ENCODE results near the gene PTPRE.
A peak's percentile ranks its signal among the peaks of the same experiment; 100 is the strongest.

Gene PTPRE, protein sequence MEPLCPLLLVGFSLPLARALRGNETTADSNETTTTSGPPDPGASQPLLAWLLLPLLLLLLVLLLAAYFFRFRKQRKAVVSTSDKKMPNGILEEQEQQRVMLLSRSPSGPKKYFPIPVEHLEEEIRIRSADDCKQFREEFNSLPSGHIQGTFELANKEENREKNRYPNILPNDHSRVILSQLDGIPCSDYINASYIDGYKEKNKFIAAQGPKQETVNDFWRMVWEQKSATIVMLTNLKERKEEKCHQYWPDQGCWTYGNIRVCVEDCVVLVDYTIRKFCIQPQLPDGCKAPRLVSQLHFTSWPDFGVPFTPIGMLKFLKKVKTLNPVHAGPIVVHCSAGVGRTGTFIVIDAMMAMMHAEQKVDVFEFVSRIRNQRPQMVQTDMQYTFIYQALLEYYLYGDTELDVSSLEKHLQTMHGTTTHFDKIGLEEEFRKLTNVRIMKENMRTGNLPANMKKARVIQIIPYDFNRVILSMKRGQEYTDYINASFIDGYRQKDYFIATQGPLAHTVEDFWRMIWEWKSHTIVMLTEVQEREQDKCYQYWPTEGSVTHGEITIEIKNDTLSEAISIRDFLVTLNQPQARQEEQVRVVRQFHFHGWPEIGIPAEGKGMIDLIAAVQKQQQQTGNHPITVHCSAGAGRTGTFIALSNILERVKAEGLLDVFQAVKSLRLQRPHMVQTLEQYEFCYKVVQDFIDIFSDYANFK

DNA sequence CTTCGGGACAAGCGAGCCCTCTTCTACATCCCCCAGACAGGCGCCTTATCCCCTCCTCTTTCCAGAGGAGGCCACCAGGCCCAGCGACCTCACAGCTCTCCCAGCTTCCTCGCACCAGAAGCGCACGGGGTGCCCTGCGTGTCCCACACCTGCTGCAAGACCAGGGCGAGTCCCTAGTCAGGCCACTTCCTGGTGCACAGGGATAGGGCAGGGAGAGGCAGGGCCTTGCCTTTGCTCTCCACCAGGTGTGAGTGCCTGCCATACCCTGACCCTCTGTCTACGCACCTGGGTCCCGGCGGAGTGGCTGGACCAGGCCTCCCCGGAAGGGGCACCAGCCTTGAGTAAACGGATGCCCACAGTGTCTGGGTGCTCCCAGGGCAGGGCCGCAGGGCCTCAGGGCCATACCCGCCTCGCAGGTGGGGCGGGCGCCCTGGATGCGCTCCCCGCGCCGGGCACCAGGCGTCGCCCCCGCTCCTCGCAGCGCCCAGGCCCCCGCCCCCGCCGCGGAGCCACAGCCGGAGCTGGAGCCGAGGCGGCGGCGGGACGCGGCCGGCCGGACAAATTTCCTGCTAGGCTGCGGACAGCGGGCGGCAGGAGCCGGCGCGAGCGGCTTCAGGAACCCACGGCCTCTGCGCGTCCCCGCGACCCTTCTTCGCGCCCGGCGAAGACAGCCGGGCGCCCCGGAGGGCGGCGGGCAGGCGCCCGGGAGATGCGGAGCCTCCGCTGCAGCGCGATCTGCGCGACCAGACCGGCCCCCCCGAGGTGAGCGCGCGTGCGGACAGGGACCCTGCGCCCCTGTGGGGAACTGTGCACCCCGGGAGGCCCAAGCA lies at the start of gene PTPRE:
PTPRE (plus strand) TSS at position 556 of the 830 bp plus-strand sequence. CDS start 133,779 bp downstream, outside the sequence.
- DNase-seq, result peak; percentile 41

DNA sequence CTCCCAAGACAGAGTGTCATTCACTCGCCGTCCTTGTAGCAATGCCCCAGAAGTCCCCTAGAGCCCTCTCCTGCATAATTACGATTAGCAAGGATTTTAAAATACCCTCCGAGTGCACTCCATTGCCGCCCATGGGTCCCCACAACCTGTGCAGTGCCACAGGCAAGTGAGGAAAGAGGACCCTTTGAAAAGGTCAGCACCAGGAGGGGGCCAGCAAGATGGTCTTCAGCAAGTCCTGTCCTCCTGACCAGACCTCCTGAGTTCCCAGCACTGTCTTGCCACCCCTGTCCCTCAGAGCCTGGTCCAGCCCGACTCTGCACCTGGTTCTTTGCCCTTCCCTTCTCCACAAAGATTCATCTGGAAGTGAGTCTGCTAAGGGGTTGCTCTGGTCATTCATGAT lies 46.3 kb upstream of the PTPRE start:
- DNase-seq, result no peak

DNA sequence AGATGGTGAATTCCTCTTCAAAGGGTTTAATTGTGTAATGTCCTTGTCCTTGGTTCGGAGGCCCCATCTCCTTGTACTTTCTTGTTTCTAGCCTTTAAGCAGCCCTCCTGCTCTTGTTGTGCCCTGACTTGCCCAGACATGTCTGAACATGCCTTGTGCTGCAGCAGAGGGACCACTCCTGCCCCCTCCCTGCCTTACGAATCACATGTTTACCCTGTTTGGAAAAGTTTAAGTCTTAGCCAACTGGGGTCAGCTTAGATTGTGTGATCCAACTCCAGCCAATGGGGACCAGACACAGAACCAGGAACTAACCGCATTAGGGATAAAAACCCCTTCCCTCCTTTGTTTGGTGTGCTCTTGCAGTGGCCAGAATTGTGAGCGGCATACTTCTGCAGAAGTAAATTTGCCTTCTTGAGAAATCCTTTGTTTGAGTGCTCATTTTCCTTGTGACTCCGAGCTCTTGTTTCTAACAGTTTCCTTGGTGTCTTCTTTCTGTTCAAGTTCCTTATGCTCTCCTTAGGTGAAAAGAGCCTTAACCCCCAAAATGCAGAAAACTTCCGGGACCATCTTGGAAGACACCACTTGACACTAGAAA lies 43.6 kb upstream of the PTPRE start:
- DNase-seq, result no peak

DNA sequence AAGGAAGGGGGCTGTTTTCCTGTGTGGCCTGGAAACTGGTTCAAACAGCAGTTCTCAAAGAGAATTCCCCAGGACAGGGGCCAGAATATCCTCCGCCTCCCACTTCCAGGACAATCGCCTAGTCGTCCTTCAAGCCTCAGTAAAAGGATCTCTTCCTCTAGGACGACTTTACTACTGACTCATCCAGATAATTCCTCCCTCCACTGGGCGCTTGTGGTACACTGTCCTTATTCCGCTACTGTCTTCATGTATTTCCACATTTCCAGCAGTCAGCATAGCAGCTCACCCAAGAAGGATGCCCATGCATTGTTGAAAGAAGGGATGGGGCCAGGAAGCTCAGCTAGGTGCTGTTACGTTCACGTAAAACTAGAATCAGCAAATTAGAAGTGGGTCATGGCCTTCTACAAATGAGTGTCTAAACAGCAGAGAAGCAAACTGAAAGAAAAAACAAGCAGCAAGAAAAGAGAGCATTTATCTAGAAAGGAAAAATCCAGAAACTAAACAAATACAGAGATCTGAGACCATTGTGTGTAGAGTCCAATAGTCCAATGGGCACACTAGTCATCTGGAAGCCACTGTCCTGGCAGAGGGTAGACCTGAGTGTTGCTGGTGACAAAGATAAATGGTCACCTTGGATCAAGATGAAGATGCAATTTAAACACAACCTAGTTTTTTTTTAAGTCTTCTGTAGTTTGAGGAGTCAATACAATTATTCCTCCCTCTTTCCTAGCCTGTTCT lies 40.5 kb upstream of the PTPRE start:
- DNase-seq, result no peak

DNA sequence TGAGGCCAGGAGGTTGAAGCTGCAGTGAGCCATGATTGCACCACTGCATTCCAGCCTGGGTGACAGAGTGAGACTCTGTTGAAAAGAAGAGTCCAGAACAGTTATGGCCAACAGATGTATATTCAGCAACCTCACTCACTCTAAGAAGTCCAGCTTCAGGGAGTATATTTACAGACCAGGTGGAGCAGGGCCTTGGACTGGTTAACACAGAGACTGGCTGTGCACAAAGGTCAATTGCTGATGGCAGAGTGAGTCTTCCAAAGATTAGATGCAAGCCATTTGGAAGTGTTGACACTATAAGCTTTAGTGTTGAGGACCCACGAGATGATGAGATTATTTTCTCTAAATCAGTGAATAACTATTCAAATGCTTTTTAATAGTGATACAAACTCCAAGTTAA lies 39.1 kb upstream of the PTPRE start:
- no peak for DNase-seq

DNA sequence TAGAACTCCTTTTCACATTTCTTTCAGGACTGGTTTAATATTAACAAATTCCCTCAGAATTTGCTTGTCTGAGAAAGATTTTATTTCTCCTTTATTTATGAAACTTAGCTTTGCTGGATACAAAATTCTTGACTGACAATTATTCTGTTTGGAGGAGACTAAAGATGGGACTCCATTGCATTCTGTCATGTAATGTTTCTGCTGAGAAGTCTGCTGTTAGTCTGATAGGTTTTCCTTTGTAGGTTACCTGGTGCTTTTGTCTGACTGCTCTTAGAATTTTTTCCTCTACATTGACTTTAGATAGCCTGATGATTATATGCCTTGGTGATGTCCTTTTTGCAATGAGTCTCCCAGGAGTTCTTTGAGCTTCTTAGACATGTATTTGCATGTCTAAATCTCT lies 37.6 kb upstream of the PTPRE start:
- no peak for DNase-seq

DNA sequence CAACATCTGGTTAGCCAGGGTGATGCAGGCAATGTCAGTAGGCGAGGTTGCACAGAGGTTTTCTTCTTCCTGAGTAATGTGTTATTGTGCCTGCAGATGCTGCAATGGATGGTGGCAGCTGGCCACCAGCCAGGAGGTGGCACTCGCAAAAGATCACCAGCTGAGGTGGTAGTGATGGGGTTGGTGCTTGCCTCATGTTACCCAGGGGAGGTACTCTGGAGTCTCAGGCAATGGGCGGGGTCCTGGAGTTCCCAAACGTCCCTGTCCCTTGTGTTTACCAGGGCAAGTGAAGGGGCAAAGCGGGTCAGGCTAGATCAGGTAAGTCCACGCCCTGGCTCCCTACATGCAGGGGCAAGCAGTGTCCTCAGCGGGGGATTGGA lies 35.3 kb upstream of the PTPRE start:
- no peak for DNase-seq

DNA sequence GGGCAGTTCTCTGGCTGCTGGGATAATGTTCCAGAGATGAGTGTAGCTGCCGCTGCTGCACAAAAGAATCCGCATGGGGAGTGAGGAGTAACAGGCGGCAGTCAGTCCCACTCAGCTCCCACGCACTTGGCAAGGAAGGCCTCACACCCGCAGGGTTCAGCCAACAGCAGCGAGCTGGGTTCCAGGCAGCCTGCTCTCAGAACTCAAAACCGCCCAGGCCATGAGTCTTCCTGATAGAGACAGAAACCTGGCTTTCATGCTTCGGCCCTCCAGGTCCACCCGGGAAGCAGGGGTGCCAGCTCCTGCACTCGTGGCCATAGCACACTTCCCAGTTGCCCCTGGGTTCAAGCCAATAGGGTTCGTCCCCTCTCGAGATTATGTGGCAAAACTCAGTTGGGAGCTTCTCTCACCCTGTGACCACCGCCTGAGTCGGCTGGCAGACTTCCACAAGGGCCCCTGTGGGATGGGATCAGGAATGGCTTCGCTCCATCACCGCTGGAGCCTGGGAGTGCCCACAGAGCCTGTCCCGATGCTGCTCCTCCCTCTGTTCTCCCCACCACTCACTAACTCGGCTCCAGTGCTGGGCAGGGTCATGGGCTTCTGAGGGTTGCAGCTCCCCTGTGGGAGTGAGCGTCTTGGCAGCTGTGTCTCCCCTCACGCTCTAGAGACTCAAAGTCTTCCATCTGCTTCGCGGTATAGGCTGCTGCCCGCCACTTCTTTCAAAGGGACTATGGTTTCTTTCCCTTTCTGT lies 34.7 kb upstream of the PTPRE start:
- no peak for DNase-seq

DNA sequence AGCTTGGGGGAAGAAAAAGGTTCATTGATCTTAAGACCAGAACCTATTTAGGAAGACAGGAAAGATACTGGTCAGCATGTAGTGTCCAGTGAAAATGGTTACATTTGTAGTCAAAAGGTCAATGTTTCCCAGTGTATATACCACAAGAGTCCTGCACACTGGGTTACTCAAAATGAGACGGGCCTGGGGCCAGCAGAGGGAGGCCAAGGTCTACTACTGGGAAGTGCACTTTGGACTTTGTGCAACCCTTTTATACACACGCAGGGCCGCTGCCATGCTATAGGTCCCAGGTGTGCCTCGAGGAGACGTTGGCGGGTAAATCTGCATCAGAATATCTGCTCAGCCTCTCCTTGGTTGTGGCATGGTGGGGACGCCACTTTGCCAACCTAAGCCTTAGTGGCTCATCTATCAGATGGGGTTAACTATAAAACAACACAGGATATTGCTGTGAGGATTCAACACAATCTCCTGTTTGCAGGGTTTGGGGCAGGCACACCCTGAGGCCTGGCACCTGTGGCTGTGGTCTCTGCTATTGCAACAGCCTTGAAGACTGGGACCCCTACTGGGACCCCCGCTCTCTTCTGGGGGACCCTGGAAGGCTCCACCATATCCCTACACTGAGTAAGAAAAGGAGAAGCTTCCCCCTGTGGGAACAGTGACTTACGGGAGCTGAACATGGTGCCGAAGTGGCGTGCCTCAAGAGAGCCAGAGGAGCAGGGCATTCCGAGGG lies 33.9 kb upstream of the PTPRE start:
- DNase-seq, result no peak

DNA sequence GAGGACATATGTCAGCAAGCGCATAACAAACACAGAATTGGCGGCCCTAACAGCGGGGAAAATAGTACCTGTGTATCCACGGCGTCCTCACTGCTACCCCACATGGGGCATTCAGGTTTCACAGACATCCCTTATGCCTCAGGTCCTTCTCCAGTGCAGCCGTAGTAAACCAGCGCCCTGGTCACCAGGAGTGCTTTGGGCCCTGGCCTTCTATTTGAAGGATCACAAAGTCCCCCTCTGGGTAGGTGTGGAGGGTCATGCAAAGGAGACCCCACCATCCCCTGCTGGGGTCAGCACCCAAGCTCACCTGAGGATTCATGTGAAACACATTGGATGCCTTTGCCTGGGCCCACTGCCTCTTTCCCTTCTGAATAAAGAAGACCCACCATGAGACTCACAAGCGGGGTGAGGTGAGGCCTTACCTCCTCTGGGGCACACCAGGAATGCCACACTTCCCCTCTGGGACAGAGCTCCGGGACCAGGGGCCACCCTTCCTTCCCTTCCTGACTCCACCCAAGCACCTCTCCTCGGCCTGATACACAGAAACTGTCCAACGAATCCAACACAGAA lies 32.9 kb upstream of the PTPRE start:
- DNase-seq, result no peak

DNA sequence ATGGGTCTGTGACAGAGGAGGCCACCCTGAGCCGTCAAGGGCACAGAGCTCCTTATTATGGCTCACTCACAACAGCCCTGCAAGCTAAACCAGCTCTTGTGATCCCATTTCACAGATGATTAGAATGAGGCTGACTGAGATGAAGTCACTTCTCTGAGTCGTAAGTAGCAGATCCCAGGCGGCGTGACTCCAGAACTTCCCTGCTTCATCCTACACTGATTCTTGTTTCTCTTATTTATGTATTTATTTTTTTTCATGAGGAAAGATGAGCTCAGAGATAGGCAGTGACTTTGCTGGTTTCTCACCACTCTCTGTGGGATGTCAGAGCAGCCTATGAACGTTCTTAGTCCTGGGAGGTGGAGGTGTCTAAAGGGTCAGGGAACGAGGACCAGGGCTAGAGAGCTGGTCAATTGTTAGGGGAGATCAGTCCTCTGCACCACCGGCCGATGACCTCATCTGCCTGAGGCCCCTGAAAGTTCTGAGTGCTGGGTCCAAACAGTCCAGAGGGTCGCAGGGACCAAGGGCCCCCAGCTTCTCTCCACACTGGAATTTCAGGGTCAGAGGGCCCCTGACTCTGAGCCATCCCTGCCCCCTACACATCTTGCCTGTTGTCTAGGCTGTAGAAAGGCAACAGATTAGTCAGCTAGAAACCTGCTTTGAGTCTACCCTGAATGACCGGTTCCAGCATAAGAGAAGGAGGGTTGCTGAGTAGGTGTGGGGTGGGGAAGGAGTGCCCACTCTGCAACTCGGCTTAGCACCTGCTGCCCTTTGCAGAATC lies 32.0 kb upstream of the PTPRE start:
- DNase-seq, result no peak

DNA sequence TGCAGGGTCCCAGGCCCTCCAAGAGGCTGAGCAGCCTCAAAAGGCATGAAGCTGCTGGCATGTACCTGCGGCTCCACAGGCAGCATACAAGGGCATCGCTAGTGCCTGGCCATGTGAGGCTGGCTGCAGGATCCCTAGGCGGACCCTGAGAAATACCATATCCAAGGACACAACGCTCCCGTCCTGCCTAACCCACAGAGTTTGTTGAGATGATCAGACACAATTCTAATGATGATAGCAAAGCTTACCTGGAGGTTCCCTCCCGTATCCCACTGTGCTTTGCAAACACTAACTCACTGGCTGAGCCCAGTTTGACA lies 31.5 kb upstream of the PTPRE start:
- DNase-seq, result no peak

DNA sequence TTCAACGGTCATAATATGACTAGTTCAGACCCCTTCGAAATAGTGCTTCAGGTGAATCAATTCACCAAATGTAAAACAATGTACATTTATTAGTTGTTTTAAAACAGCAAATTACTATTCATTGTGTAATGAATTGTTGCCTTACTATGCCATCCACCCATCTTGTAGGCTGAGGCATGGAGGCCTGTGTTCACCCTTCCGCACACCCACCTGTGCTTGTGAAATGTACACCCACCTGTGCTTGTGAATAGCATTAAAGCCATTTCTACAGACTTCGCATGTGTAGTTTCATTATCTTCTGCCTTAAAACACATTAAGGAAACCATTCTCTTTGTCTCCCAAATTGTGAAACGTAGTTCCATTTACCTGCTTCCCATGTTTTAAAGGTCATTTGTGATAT lies 31.0 kb upstream of the PTPRE start:
- DNase-seq, result no peak

DNA sequence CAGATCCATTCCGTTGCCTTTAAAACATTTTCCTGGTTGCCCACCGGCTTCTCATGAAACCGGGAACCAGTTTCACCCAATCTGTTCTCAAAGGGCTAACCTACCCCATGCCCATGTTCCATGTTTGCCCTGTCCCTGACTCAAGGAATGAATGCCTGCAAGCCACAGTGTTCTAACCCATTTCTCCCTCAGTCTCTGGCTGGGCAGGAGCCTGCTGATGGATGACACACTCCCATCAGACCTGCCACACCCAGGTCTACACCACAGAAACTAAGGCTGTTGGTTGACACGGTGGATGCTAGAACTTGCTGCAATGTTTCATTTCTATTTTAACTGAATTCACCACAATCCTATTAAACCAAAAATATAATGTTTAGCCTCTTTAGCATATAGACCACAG lies 29.8 kb upstream of the PTPRE start:
- no peak for DNase-seq

DNA sequence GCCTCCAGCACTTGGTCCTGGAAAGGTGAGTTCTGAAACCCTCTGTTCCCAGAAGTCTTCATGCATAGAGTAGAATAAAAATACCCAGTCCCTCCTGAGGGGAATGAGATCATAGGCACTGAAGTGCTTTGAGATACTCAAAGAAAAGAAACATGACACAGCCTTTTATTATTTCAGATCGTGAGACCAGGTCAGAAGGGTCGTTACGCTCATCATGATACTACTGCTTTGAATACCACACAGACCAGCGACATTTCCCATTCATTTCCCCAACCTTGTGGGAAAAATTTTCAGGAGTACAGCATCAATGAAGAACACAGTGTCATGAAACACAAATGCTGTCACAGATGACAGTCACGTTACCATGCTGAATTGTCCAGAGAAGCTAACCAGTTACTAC lies 29.2 kb upstream of the PTPRE start:
- DNase-seq, result no peak

DNA sequence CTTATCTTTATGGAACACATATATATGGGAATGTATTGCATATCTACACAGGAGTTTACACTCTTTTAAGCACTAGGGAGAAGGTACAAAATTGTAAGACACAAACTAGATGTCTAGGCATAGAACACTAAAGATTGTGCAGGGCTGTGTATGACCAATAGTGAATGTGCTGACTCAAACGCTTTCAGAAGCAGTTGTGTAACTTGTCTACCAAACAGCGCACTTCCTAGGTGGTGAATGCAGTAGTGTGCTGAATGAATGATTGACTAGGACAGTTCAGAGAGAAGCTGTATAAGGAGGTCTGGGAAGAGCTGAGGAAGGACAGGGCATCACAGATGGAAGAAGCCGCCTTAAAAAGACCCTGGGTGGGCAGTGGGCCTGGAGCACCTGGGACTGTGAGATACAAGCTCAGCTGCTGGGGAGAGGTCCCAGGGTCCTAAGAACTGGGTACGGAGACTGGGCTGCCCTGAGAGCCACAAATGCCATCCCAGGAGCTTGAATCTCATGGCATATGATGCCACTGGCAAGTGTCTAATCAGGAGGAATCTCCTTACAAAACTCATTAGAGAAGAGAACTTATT lies 28.3 kb upstream of the PTPRE start:
- no peak for DNase-seq

DNA sequence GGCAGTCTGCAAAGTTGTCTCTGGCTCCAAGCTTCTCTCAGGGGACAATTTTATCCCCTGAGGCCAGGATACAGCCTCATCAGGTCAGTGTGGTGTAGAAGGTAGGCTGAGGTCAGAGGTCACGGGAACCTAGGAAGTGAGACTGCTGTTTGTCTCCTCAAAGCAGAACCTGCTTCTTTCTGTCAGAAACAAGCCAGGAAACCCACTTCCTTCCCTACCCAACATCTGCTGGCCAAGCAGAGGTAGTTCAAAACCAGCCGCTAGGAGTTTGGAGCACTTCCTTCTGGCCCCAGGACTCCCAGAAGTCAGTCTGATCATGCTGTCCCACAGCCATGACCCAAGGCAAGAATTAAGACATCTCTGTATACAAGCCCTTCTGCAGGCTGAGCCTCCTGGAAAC lies 26.3 kb upstream of the PTPRE start:
- no peak for DNase-seq

DNA sequence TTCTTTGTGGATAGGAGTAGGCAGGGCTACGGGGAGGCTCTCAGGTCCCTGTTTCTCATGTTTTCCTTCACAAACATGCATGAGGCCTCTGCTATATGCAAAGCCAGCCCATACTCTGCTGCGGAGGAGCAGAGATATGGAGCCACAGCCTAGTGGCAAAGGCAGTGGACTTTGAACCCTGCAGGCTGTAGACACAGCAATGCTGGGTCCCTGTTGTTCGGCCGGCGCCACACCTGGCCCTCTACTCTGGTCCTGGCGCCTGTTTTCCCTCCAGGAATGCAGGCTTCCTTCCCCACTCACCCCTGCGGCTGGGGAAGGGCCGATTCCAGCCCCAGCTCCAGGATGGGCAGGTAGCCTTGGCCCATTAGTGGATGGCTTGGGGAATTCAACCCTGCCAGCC lies 25.6 kb upstream of the PTPRE start:
- DNase-seq, result no peak

DNA sequence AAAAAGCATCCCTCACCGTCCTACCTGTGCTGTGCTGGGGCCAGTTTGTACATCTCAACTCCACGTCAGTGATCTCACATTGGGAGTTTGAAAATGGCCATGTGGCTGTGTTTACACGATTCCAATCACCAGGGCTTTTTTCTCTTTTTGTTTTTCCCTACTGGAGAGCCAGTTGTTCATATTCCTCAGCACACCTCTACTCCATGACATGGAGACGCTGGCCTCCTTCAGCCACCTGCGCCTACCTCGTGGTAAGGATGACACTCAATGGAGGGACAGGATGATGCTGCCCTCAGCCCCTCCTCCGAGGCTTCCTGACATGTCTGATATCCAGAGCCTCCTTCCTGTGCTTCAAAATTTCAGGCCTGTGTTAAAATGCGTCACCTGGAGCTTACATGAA lies 24.5 kb upstream of the PTPRE start:
- DNase-seq, result no peak

Measured in hematopoietic multipotent progenitor cell treated with erythropoietin and hydrocortisone succinate and interleukin-3 and kit ligand, for 8 days (in vitro differentiated cells).